ENCODE data around the gene PPARA.

DNA sequence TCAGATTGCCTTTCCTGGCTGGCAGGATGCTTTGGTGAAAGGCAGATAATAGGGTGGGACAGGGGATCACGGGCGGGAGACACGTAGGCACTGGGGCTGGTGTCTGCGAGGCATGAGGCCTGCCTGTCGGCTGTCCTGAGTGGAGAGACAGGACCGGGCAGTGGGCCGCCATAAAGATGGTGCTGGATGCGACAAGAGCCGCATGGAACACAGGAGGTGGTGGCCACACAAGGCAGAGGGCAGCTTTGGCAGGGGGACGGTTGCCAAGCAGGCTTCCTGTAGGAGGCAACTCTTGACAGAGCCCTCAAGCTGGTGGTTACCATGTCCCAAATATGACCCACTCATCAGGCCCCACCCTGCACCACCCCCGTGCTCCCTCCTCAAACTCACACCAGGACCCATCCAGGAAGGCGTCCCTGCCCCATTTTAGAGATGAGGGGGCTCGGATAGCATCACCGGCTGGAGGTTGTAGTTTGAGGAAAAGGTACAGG, 4.9 kb upstream of the PPARA start:
- TF ChIP-seq, protein P1, sequence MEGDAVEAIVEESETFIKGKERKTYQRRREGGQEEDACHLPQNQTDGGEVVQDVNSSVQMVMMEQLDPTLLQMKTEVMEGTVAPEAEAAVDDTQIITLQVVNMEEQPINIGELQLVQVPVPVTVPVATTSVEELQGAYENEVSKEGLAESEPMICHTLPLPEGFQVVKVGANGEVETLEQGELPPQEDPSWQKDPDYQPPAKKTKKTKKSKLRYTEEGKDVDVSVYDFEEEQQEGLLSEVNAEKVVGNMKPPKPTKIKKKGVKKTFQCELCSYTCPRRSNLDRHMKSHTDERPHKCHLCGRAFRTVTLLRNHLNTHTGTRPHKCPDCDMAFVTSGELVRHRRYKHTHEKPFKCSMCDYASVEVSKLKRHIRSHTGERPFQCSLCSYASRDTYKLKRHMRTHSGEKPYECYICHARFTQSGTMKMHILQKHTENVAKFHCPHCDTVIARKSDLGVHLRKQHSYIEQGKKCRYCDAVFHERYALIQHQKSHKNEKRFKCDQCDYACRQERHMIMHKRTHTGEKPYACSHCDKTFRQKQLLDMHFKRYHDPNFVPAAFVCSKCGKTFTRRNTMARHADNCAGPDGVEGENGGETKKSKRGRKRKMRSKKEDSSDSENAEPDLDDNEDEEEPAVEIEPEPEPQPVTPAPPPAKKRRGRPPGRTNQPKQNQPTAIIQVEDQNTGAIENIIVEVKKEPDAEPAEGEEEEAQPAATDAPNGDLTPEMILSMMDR (IDR thresholded peaks at IDR 0.05), result no peak
- TF ChIP-seq ZFX (IDR thresholded peaks at IDR 0.05; ENCODE audit: borderline replicate concordance), result no peak
